ENCODE data around the gene ATP1A3. TPM values are rescaled to one million over a fixed set of nuclear protein-coding genes. Genes with fewer than 3 reads are reported as not detected.

ATP1A3 gene
- total RNA-seq, 1 donor from 2014 or later = 5.6 TPM

GRCh38 chr19:41984961-41985360, 9.1 kb downstream of the ATP1A3 start:
- H3K36me3 Mint-ChIP-seq = no peaks in the 10 kb centered on the region
- no peak overlapping the region for H3K27ac Mint-ChIP-seq
- no peaks in the 10 kb centered on the region for H3K9me3 Mint-ChIP-seq
- H3K4me1 Mint-ChIP-seq (ENCODE audit: unreplicated experiment) = no peaks in the 10 kb centered on the region
- peaks cover 6% of the 10 kb centered on the region for H3K27me3 Mint-ChIP-seq
- no peak overlapping the region for H3K4me3 Mint-ChIP-seq
- TF ChIP-seq, protein P1, sequence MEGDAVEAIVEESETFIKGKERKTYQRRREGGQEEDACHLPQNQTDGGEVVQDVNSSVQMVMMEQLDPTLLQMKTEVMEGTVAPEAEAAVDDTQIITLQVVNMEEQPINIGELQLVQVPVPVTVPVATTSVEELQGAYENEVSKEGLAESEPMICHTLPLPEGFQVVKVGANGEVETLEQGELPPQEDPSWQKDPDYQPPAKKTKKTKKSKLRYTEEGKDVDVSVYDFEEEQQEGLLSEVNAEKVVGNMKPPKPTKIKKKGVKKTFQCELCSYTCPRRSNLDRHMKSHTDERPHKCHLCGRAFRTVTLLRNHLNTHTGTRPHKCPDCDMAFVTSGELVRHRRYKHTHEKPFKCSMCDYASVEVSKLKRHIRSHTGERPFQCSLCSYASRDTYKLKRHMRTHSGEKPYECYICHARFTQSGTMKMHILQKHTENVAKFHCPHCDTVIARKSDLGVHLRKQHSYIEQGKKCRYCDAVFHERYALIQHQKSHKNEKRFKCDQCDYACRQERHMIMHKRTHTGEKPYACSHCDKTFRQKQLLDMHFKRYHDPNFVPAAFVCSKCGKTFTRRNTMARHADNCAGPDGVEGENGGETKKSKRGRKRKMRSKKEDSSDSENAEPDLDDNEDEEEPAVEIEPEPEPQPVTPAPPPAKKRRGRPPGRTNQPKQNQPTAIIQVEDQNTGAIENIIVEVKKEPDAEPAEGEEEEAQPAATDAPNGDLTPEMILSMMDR (conservative IDR thresholded peaks at IDR 0.05) = no peak
- DNase-seq (ENCODE audit: extremely low spot score, unreplicated experiment) = no peak

DNA sequence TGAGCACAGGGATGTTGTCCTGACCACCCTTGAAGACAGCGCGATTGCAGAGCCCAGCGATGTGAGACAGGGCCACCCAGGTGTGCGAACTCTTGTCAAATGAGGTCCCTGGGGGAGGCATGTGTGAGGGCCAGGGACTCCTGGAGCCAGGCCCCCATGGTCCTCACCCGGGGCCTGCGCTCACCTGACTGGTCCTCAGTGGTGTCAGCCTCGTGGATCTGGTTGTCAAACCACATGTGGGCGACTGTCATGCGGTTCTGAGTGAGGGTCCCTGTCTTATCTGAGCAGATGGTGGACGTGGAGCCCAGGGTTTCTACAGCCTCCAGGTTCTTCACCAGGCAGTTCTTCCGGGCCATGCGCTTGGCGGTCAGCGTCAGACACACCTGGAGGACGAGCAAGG, 12.3 kb downstream of the ATP1A3 start:
- H3K36me3 Mint-ChIP-seq = no peaks in the 10 kb centered on the region
- no peaks in the 10 kb centered on the region for H3K9me3 Mint-ChIP-seq
- TF ChIP-seq, protein P1 (conservative IDR thresholded peaks at IDR 0.05) = no peak
- H3K4me1 Mint-ChIP-seq (ENCODE audit: unreplicated experiment) = no peaks in the 10 kb centered on the region
- H3K27me3 Mint-ChIP-seq = no peaks in the 10 kb centered on the region
- no peak overlapping the region for H3K4me3 Mint-ChIP-seq
- H3K27ac Mint-ChIP-seq = no peak overlapping the region
- no peak for DNase-seq (ENCODE audit: extremely low spot score, unreplicated experiment)

DNA sequence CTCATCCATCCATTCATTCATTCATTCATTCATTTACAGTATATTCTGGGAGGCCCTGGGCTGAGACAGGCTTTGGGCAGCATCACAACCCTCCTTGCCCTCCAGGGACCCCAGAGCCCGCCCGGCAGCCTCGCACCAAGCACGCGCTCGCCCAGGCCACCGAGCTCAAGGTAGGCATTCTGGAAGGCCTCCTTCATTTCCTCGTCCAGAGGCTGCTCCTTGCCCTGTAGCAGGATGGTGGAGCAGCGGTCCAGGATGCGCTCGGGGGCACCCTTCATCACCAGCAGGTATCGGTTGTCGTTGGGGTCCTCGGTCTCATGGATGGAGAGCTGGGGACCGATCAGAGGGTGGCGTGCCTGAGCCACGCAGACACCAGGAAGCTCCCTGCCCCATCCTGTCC, 15.6 kb downstream of the ATP1A3 start:
- H3K9me3 Mint-ChIP-seq = no peaks in the 10 kb centered on the region
- no peak for DNase-seq (ENCODE audit: extremely low spot score, unreplicated experiment)
- H3K27ac Mint-ChIP-seq = no peak overlapping the region
- no peak overlapping the region for H3K4me3 Mint-ChIP-seq
- H3K4me1 Mint-ChIP-seq (ENCODE audit: unreplicated experiment) = no peaks in the 10 kb centered on the region
- no peaks in the 10 kb centered on the region for H3K27me3 Mint-ChIP-seq
- no peaks in the 10 kb centered on the region for H3K36me3 Mint-ChIP-seq
- TF ChIP-seq, protein P1 (conservative IDR thresholded peaks at IDR 0.05) = no peak

DNA sequence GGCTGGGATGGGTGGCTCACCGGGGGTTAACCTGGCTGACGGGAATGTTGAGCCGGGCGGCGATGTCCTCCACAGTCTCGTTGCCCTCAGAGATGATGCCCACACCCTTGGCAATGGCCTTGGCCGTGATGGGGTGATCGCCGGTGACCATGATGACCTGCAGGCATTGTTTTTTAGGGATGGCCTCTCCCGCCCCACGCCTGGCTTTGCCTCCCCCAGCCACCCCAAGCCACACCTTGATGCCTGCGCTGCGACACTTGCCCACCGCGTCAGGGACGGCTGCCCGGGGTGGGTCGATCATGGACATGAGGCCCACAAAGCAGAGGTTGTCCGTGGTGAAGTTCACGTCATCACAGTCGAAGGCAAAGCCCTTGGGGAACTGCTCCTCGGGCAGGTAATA, 16.1 kb downstream of the ATP1A3 start:
- Mint-ChIP-seq H3K27me3 (no peaks in the 10 kb centered on the region), H3K36me3 (no peaks in the 10 kb centered on the region), H3K4me3 (no peak overlapping the region), H3K4me1 (ENCODE audit: unreplicated experiment) (no peaks in the 10 kb centered on the region), H3K27ac (no peak overlapping the region), H3K9me3 (no peaks in the 10 kb centered on the region)
- TF ChIP-seq, protein P1 (conservative IDR thresholded peaks at IDR 0.05) = no peak
- no peak for DNase-seq (ENCODE audit: extremely low spot score, unreplicated experiment)

DNA sequence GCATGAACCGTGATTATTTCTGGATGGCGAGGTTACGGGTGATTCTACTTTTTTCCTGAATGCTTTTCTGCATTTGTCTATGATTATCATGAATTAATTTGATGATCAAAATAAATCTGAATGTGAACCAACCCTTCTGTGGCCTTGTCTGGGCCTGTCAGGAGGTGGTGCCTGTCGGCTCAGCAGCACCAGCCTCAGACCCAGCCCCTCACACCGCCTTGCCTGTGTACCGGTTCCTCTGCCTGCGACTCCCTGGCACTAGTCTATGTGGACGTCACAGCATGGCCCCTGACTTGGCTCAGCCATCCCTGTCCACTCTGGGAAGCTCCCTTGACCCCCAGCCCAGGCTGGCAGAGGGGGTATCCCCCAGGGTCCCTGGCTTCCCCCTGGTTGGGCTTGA, 19.4 kb downstream of the ATP1A3 start:
- Mint-ChIP-seq H3K27me3 (peaks cover 3% of the 10 kb centered on the region), H3K27ac (no peak overlapping the region), H3K36me3 (no peaks in the 10 kb centered on the region), H3K9me3 (no peaks in the 10 kb centered on the region), H3K4me1 (ENCODE audit: unreplicated experiment) (no peaks in the 10 kb centered on the region), H3K4me3 (no peak overlapping the region)
- no peak for DNase-seq (ENCODE audit: extremely low spot score, unreplicated experiment)
- TF ChIP-seq, protein P1 (conservative IDR thresholded peaks at IDR 0.05) = no peak

- TF ChIP-seq, protein P1 (conservative IDR thresholded peaks at IDR 0.05) = no peak
- no peak for DNase-seq (ENCODE audit: extremely low spot score, unreplicated experiment)
- Mint-ChIP-seq H3K27ac (no peak overlapping the region), H3K27me3 (peaks cover 12% of the 10 kb centered on the region), H3K4me3 (no peak overlapping the region), H3K36me3 (no peaks in the 10 kb centered on the region), H3K9me3 (no peaks in the 10 kb centered on the region), H3K4me1 (ENCODE audit: unreplicated experiment) (no peaks in the 10 kb centered on the region)
Observed at GRCh38 chr19:41971363-41971762, 22.7 kb downstream of the ATP1A3 start.

All from type B pancreatic cell (in vitro differentiated cells).